22Rv1 (cell line): Measurements from ENCODE around the gene FBN1.

Source experiments
- ZFX ChIP-seq: fragments of 450-650 bp; IDR thresholded peaks from 2 replicates; pipeline ENCODE4 v1.6.1; 2017; ENCODE audit warnings: antibody characterized with exemption, borderline replicate concordance
- TF ChIP-seq, protein P1 (sequence below): fragments of 450-650 bp; IDR thresholded peaks from 2 replicates; pipeline ENCODE4 v1.5.1; 2017; ENCODE audit warnings: mild to moderate bottlenecking

- TF ChIP-seq, protein P1, sequence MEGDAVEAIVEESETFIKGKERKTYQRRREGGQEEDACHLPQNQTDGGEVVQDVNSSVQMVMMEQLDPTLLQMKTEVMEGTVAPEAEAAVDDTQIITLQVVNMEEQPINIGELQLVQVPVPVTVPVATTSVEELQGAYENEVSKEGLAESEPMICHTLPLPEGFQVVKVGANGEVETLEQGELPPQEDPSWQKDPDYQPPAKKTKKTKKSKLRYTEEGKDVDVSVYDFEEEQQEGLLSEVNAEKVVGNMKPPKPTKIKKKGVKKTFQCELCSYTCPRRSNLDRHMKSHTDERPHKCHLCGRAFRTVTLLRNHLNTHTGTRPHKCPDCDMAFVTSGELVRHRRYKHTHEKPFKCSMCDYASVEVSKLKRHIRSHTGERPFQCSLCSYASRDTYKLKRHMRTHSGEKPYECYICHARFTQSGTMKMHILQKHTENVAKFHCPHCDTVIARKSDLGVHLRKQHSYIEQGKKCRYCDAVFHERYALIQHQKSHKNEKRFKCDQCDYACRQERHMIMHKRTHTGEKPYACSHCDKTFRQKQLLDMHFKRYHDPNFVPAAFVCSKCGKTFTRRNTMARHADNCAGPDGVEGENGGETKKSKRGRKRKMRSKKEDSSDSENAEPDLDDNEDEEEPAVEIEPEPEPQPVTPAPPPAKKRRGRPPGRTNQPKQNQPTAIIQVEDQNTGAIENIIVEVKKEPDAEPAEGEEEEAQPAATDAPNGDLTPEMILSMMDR = no peak
- TF ChIP-seq ZFX = no peak
Measured at GRCh38 chr15:48602358-48603122, 43.0 kb downstream of the FBN1 start.
